Gastroesophageal sphincter (tissue), 4 donors: ENCODE measurements around the gene MUC5AC. TPM values are rescaled to one million over a fixed set of nuclear protein-coding genes. Genes with fewer than 3 reads are reported as not detected.

Experiments used
- ATAC-seq: fragments of 150-250 bp; one replicate; pipeline ENCODE4 v1.9.1; 2016; ENCODE audit warnings: mild to moderate bottlenecking, moderate library complexity
- H3K27ac ChIP-seq, 4 donors: fragments of 200-600 bp; sonication (generic) in 3 of 4; 1 replicate in 3 of 4; 2 replicates in 1 of 4; pipeline ENCODE4 v1.5.1; 2016 to 2019
- H3K27me3 ChIP-seq: fragments of 200-600 bp; sonication (generic); one replicate; pipeline ENCODE4 v1.5.1; 2019
- H3K36me3 ChIP-seq, 2 donors: fragments of 200-600 bp; sonication (generic); one replicate each; pipeline ENCODE4 v1.5.1; 2019; ENCODE audit warnings: control low read depth in 1 of 2
- H3K4me1 ChIP-seq, 3 donors: fragments of 200-600 bp; sonication (generic); 1 replicate in 2 of 3; 2 replicates in 1 of 3; pipeline ENCODE4 v1.5.1; 2016 to 2019; ENCODE audit warnings: control low read depth in 2 of 3
- H3K4me3 ChIP-seq, 2 donors: fragments of 200-600 bp; sonication (generic); one replicate each; pipeline ENCODE4 v1.5.1; 2019; ENCODE audit warnings: mild to moderate bottlenecking in 1 of 2, moderate library complexity in 1 of 2
- H3K9me3 ChIP-seq, 3 donors: fragments of 200-600 bp; sonication (generic); one replicate each; pipeline ENCODE4 v1.5.1; 2017 to 2019; ENCODE audit warnings: control low read depth in 2 of 3
- CTCF ChIP-seq, 4 experiments: fragments of 200-600 bp in 2 of 4; fragments of 450-650 bp in 2 of 4; sonication (generic) in 1 of 4; IDR thresholded peaks; one replicate each; pipeline ENCODE4 v1.5.1; 2017 to 2019; ENCODE audit warnings: antibody characterized with exemption in 4 of 4, mild to moderate bottlenecking in 2 of 4, moderate library complexity in 2 of 4
- EP300 ChIP-seq: sonication (generic); formaldehyde crosslinking; IDR thresholded peaks from one replicate; pipeline ENCODE4 v1.6.1; 2017; ENCODE audit warnings: antibody characterized with exemption, mild to moderate bottlenecking
- POLR2A ChIP-seq, 2 donors: fragments of 450-650 bp; IDR thresholded peaks; one replicate each; pipeline ENCODE4 v1.6.1; 2017; ENCODE audit warnings: antibody characterized with exemption in 2 of 2, mild to moderate bottlenecking in 2 of 2, moderate library complexity in 1 of 2
- POLR2AphosphoS5 ChIP-seq: sonication (generic); formaldehyde crosslinking; IDR thresholded peaks from one replicate; pipeline ENCODE4 v1.6.1; 2017; ENCODE audit warnings: antibody characterized with exemption
- WGBS, 2 donors: methylation state at CpG; one replicate each; pipeline ENCODE4 v1.1.5; 2018; ENCODE audit warnings: low coverage in 1 of 2; 5-methylcytosine and 5-hydroxymethylcytosine counted together
- total RNA-seq, 4 donors: library from RNA; depleted of rRNA; stranded (reverse); fragments of >200 nt; gene quantifications; one replicate each; pipeline ENCODE4 v1.1.0, GENCODE V29; 2016

MUC5AC gene
- total RNA-seq, 4 donors from 2014 or later, result 0.02 to 0.31 TPM; not detected in 2

GRCh38 chr11:1204381-1205101, 46.8 kb downstream of the MUC5AC start:
- ATAC-seq, result no peak
- Histone ChIP-seq H3K4me3 (no peak overlapping the region), H3K27ac (no peak overlapping the region), H3K27me3 (peaks cover 49% of the 10 kb centered on the region), H3K9me3 (no peaks in the 10 kb centered on the region), H3K36me3 (no peaks in the 10 kb centered on the region), H3K4me1 (peaks cover 0 to 11% (median 0%) of the 10 kb centered on the region in 3 donors)
- TF ChIP-seq CTCF (IDR thresholded peaks at IDR 0.05) (no peak), POLR2AphosphoS5 (no peak), EP300 (no peak), POLR2A (IDR thresholded peaks at IDR 0.05) (no peak)
- WGBS, 2 donors, result 83% methylated on average over 1 of the region's 22 CpGs; no CpG with 5 or more reads in 1 of the 2 donors

DNA sequence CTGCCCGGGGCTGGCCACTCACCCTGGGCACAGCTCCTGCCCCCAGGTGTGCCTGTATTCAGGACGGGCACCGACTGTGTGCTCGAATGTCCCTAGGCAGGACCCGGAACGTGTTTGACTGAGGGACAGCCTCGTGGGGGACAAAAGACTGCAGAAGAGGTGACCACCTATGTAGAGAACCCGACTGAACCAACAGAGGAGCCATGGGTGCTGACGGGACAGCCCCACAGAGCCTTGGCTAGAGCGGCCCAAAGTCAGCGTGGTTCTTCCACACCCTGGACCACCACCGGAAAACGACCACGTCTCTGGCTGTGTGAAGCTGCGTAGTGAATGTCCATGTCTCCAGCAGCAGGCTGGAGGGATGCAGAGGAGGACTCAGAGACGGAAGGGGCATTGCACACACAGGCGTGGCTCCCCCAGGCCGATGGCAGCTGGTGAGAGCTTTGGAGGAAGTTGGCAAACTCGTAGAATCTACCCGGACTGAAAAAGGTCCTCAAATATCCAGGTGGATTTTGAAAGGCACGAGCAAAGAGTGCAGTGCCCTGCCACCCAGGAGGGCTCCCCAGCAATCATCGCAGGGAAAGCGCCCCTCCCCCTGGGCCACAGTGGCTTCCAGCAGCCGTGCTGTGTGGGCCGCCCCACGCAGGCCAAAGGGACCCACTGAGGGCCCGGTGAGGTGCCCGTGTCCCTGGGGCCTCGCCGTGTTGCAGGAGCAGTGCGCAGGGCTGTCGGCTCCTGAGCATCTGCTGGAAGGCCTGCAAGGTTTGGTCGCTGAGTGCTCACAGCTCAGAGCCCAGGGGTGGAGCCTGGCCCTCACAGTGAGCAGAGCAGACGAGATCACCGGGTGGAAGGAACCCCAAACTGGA, 47.6 kb downstream of the MUC5AC start:
- TF ChIP-seq CTCF (IDR thresholded peaks at IDR 0.05), result no peak
- no peaks in the 10 kb centered on the region for H3K36me3 ChIP-seq
- H3K27me3 ChIP-seq, result peaks cover 40% of the 10 kb centered on the region
- no peak overlapping the region for H3K27ac ChIP-seq
- peaks cover 0 to 11% (median 0%) of the 10 kb centered on the region in 3 donors for H3K4me1 ChIP-seq
- 62% methylated on average over 9 of the region's 35 CpGs; no CpG with 5 or more reads in 1 of the 2 donors for WGBS, 2 donors
- H3K4me3 ChIP-seq, result no peak overlapping the region
- H3K9me3 ChIP-seq, result peaks cover 0 to 7% (median 0%) of the 10 kb centered on the region in 3 donors
- no peak for ATAC-seq

DNA sequence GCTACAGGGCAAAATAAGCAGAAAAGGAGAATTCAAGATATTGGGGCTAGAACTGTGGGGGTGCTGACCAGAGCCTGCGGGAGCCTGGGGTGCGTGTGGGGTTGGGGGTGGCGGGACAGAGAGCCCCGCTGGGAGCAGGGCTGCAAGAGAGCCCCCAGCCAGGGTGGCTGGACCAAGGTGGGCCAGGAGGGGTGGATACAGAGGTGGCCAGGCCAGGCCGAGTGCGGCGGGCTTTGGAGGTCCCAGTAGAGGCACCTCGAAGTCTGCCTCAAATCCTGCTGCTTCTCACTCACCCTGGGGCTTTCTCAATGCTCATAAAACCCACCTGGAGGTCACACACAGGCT, 48.2 kb downstream of the MUC5AC start:
- Histone ChIP-seq H3K4me3 (no peak overlapping the region), H3K27me3 (peaks cover 34% of the 10 kb centered on the region), H3K36me3 (no peaks in the 10 kb centered on the region), H3K4me1 (peaks cover 0 to 11% (median 0%) of the 10 kb centered on the region in 3 donors), H3K9me3 (peaks cover 0 to 13% (median 0%) of the 10 kb centered on the region in 3 donors), H3K27ac (no peak overlapping the region)
- 96% methylated on average over 5 of the region's 8 CpGs; no CpG with 5 or more reads in 1 of the 2 donors for WGBS, 2 donors
- TF ChIP-seq CTCF (IDR thresholded peaks at IDR 0.05) (no peak), POLR2AphosphoS5 (no peak), POLR2A (IDR thresholded peaks at IDR 0.05) (no peak), EP300 (no peak)
- ATAC-seq, result no peak

DNA sequence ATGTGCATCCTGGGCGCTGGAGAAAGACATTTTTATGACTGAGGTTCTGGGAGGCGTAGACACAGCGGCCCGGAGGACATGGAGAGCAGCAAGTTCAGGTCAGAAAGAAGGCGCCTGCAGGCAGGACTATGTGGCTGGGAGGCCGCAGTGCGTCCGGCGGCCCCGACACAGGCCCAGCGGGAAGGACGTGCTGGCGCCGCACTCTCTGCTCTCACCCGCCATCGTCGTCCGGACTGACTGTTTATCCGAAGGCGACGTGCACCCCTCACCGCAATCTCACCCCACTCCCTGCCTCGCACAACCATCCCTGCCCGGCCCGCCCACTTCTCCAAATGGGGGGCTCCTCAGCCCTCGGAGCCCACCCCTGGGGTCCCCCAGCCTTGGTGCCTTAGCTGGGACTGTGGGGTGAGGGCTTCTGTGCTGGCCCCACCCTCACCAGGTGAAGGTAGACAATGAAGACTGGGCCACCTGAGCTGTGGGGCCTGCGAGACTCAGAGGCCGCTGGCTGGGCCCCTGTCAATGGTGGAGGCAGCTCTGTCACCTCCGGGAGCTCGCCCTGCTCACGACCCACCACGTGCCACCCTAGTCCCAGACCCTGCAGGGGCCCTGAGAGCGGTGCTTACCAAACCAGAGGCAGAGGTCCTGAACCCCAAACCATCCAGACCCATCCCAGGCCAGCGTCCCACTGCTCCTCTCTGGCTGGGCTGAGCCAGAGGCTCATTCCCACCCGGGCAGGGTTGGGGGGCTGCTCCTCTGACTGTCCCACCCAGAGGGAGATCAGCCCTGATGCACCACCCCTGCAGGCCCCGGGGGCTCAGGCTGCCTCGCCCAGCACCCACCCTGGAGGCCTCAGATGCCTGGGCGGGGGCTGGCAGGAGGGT, 48.9 kb downstream of the MUC5AC start:
- H3K27ac ChIP-seq, result no peak overlapping the region
- no peak for ATAC-seq
- H3K36me3 ChIP-seq, result no peaks in the 10 kb centered on the region
- WGBS, 2 donors, result 86 to 91% methylated on average over 12 to 22 of the region's 38 CpGs
- H3K4me3 ChIP-seq, result no peak overlapping the region
- peaks cover 0 to 11% (median 0%) of the 10 kb centered on the region in 3 donors for H3K4me1 ChIP-seq
- H3K9me3 ChIP-seq, result peaks cover 0 to 19% (median 0%) of the 10 kb centered on the region in 3 donors
- peaks cover 30% of the 10 kb centered on the region for H3K27me3 ChIP-seq
- TF ChIP-seq POLR2A (IDR thresholded peaks at IDR 0.05) (no peak), POLR2AphosphoS5 (no peak), CTCF (IDR thresholded peaks at IDR 0.05) (no peak), EP300 (no peak)
